ENCODE data around the gene SHMT2.

Gene SHMT2

DNA sequence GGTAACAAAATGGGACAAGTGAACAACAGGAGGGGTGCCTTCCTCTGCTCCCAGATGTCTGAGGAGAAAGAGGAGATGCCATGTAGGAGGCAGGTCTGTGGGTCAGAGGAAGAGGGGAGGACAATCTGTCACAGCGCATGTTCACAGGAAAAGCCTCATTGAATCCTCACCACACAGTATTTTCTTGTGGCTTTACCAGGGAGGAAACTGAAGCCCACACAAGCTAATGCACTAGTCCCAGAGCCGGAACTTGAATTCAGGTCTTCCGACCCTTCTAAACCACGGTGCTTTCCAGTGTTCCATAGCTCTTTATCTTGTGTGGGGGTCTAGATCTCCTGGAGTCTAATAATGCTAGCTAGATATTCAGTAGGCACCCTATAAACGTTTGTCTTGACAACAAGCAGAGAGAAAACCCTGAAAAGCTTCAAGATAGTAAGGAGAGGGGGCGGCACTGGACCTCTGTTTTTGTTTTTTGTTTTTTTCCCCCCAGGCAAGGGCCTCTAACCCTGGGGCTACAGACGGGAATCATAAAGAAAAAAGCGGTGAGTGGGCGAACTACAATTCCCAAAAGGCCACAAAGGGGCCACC, 371 bp upstream of the SHMT2 start:
- H3K27ac ChIP-seq: peak overlapping the region; percentile 69
- H3K36me3 ChIP-seq (ENCODE audit: insufficient read depth, low read length): peaks cover 35% of the 10 kb centered on the region
- no peak for TF ChIP-seq POLR2AphosphoS5 (IDR thresholded peaks at IDR 0.05; ENCODE audit: borderline replicate concordance, low read depth, low read length)
- no peaks in the 10 kb centered on the region for H3K9me3 ChIP-seq (ENCODE audit: low read depth, low read length)
- H3K4me3 ChIP-seq: peak overlapping the region; percentile 84
- no peak for DNase-seq (ENCODE audit: low read depth, low spot score)
- H3K9ac ChIP-seq (ENCODE audit: insufficient read length): peak overlapping the region; percentile 89

DNA sequence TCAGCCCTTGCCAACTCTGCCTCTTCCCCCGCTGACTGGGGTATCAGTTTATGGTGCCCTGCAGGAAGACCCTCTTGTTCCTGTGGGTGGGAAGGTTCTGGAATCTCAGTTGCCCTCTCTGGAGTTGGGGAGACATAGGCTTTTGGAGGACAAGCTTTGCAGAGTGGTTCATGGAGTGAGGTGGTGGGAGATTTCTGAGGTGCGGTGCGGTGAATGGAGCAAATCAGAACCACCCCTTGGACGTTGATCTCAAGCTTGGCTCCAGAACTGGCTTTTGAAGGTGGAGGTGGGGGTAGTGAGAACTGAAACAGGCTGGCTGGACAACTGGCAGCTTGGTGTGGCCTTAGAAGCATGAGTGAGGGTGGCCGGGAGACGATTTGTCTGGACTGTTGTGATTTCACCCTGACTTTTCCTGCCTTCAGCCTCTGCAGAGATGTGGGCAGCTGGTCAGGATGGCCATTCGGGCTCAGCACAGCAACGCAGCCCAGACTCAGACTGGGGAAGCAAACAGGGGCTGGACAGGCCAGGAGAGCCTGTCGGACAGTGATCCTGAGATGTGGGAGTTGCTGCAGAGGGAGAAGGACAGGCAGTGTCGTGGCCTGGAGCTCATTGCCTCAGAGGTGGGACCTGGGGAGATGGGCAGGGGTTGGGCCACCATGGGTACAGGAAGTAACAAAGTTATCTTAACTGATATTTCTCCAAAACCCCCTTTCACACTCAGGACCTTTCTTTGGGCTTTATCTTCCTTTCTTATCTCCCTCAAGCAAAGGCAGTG, 1.1 kb downstream of the SHMT2 start:
- Histone ChIP-seq H3K9ac (ENCODE audit: insufficient read length) (peak overlapping the region; percentile 89), H3K4me3 (peak overlapping the region; percentile 84), H3K9me3 (ENCODE audit: low read depth, low read length) (no peaks in the 10 kb centered on the region), H3K27ac (peak overlapping the region; percentile 70; the same call in 1 of the 2 replicates), H3K36me3 (ENCODE audit: insufficient read depth, low read length) (peaks cover 42% of the 10 kb centered on the region)
- TF ChIP-seq FOXP2 (optimal IDR thresholded peaks at IDR 0.05; ENCODE audit: control extremely low read depth, extremely low read length, insufficient read depth) (no peak), POLR2AphosphoS5 (IDR thresholded peaks at IDR 0.05; ENCODE audit: borderline replicate concordance, low read depth, low read length) (no peak), EZH2 (IDR thresholded peaks at IDR 0.05) (no peak)
- no peak for DNase-seq (ENCODE audit: low read depth, low spot score)

GRCh38 chr12:57231276-57232021, 1.9 kb downstream of the SHMT2 start:
- no peaks in the 10 kb centered on the region for H3K9me3 ChIP-seq (ENCODE audit: low read depth, low read length)
- H3K36me3 ChIP-seq (ENCODE audit: insufficient read depth, low read length): peaks cover 42% of the 10 kb centered on the region
- H3K27ac ChIP-seq: no peak overlapping the region
- H3K9ac ChIP-seq (ENCODE audit: insufficient read length): peak overlapping the region; percentile 89
- no peak for DNase-seq (ENCODE audit: low read depth, low spot score)
- TF ChIP-seq FOXP2 (optimal IDR thresholded peaks at IDR 0.05; ENCODE audit: control extremely low read depth, extremely low read length, insufficient read depth) (no peak), EZH2 (IDR thresholded peaks at IDR 0.05) (no peak), POLR2AphosphoS5 (IDR thresholded peaks at IDR 0.05; ENCODE audit: borderline replicate concordance, low read depth, low read length) (no peak)
- H3K4me3 ChIP-seq: peak overlapping the region; percentile 84

GRCh38 chr12:57232156-57232756, 2.7 kb downstream of the SHMT2 start:
- Histone ChIP-seq H3K4me3 (no peak overlapping the region), H3K9me3 (ENCODE audit: low read depth, low read length) (no peaks in the 10 kb centered on the region), H3K9ac (ENCODE audit: insufficient read length) (no peak overlapping the region), H3K27ac (no peak overlapping the region), H3K36me3 (ENCODE audit: insufficient read depth, low read length) (peaks cover 42% of the 10 kb centered on the region)
- no peak for DNase-seq (ENCODE audit: low read depth, low spot score)
- TF ChIP-seq FOXP2 (optimal IDR thresholded peaks at IDR 0.05; ENCODE audit: control extremely low read depth, extremely low read length, insufficient read depth): no peak

- Histone ChIP-seq H3K9me3 (ENCODE audit: low read depth, low read length) (no peaks in the 10 kb centered on the region), H3K9ac (ENCODE audit: insufficient read length) (no peak overlapping the region), H3K4me3 (no peak overlapping the region), H3K36me3 (ENCODE audit: insufficient read depth, low read length) (peaks cover 42% of the 10 kb centered on the region), H3K27ac (0 out of 2 replicates have a peak overlapping the region, but pooled peaks have one; percentile 34)
- TF ChIP-seq FOXP2 (optimal IDR thresholded peaks at IDR 0.05; ENCODE audit: control extremely low read depth, extremely low read length, insufficient read depth) (no peak), POLR2AphosphoS5 (IDR thresholded peaks at IDR 0.05; ENCODE audit: borderline replicate concordance, low read depth, low read length) (no peak), EZH2 (IDR thresholded peaks at IDR 0.05) (no peak)
- no peak for DNase-seq (ENCODE audit: low read depth, low spot score)
Observed at GRCh38 chr12:57233357-57234232, 4.1 kb downstream of the SHMT2 start.

DNA sequence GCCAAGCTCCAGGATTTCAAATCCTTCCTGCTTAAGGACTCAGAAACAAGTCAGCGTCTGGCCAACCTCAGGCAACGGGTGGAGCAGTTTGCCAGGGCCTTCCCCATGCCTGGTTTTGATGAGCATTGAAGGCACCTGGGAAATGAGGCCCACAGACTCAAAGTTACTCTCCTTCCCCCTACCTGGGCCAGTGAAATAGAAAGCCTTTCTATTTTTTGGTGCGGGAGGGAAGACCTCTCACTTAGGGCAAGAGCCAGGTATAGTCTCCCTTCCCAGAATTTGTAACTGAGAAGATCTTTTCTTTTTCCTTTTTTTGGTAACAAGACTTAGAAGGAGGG, 4.7 kb downstream of the SHMT2 start:
- TF ChIP-seq FOXP2 (optimal IDR thresholded peaks at IDR 0.05; ENCODE audit: control extremely low read depth, extremely low read length, insufficient read depth) (no peak), EZH2 (IDR thresholded peaks at IDR 0.05) (no peak), POLR2AphosphoS5 (IDR thresholded peaks at IDR 0.05; ENCODE audit: borderline replicate concordance, low read depth, low read length) (no peak)
- H3K36me3 ChIP-seq (ENCODE audit: insufficient read depth, low read length): peaks cover 42% of the 10 kb centered on the region
- H3K27ac ChIP-seq: peak overlapping the region; percentile 34
- H3K9ac ChIP-seq (ENCODE audit: insufficient read length): peak overlapping the region; percentile 3
- no peak for DNase-seq (ENCODE audit: low read depth, low spot score)
- H3K4me3 ChIP-seq: no peak overlapping the region
- H3K9me3 ChIP-seq (ENCODE audit: low read depth, low read length): no peaks in the 10 kb centered on the region

- Histone ChIP-seq H3K36me3 (ENCODE audit: insufficient read depth, low read length) (peaks cover 42% of the 10 kb centered on the region), H3K9me3 (ENCODE audit: low read depth, low read length) (no peaks in the 10 kb centered on the region), H3K27ac (peak overlapping the region; percentile 34), H3K4me3 (no peak overlapping the region), H3K9ac (ENCODE audit: insufficient read length) (peak overlapping the region; percentile 3)
- no peak for DNase-seq (ENCODE audit: low read depth, low spot score)
- TF ChIP-seq POLR2AphosphoS5 (IDR thresholded peaks at IDR 0.05; ENCODE audit: borderline replicate concordance, low read depth, low read length) (no peak), FOXP2 (optimal IDR thresholded peaks at IDR 0.05; ENCODE audit: control extremely low read depth, extremely low read length, insufficient read depth) (no peak), EZH2 (IDR thresholded peaks at IDR 0.05) (no peak)
Observed at GRCh38 chr12:57234571-57235016, 5.1 kb downstream of the SHMT2 start.

All from SK-N-MC (cell line).